GM21723 (cell line): ENCODE measurements around the gene LUZP2.

ENCODE experiments used
- ATAC-seq: cut with Tn5 transposase; IDR thresholded peaks from one replicate; pipeline ENCODE4 v1.9.1; 2021; ENCODE audit warnings: mild to moderate bottlenecking, moderate library complexity; ENCODE audit not compliant: unreplicated experiment

LUZP2 gene

GRCh38 chr11:24805671-24806070, 308.8 kb downstream of the LUZP2 start:
- ATAC-seq, result no peak

GRCh38 chr11:24808173-24808572, 311.3 kb downstream of the LUZP2 start:
- ATAC-seq, result no peak

- no peak for ATAC-seq
These were observed 322.2 kb downstream of the LUZP2 start for GRCh38 chr11:24819006-24819405.

- no peak for ATAC-seq
These were observed 323.1 kb downstream of the LUZP2 start for GRCh38 chr11:24819863-24820434.

GRCh38 chr11:24820541-24820940, 323.7 kb downstream of the LUZP2 start:
- ATAC-seq, result no peak

GRCh38 chr11:24828938-24829605, 332.2 kb downstream of the LUZP2 start:
- no peak for ATAC-seq

- no peak for ATAC-seq
These were observed 336.7 kb downstream of the LUZP2 start for GRCh38 chr11:24833573-24833972.

GRCh38 chr11:24837112-24837511, 340.3 kb downstream of the LUZP2 start:
- ATAC-seq, result no peak

- no peak for ATAC-seq
These were observed 345.5 kb downstream of the LUZP2 start for GRCh38 chr11:24842308-24842707.

- no peak for ATAC-seq
These were observed 347.6 kb downstream of the LUZP2 start for GRCh38 chr11:24844406-24844805.

- ATAC-seq, result no peak
These were observed 352.0 kb downstream of the LUZP2 start for GRCh38 chr11:24848857-24849256.

GRCh38 chr11:24855951-24856350, 359.1 kb downstream of the LUZP2 start:
- ATAC-seq, result no peak

GRCh38 chr11:24859801-24860300, 363.0 kb downstream of the LUZP2 start:
- ATAC-seq, result no peak

GRCh38 chr11:24861440-24861839, 364.6 kb downstream of the LUZP2 start:
- ATAC-seq, result no peak

- no peak for ATAC-seq
These were observed 369.9 kb downstream of the LUZP2 start for GRCh38 chr11:24866743-24867142.

- ATAC-seq, result no peak
These were observed 373.2 kb downstream of the LUZP2 start for GRCh38 chr11:24870048-24870447.

GRCh38 chr11:24872186-24872585, 375.3 kb downstream of the LUZP2 start:
- no peak for ATAC-seq

- no peak for ATAC-seq
These were observed 375.9 kb downstream of the LUZP2 start for GRCh38 chr11:24872651-24873311.

GRCh38 chr11:24880962-24881361, 384.1 kb downstream of the LUZP2 start:
- ATAC-seq, result no peak

- ATAC-seq, result no peak
These were observed 388.8 kb downstream of the LUZP2 start for GRCh38 chr11:24885580-24886173.

GRCh38 chr11:24886880-24887619, 390.2 kb downstream of the LUZP2 start:
- ATAC-seq, result no peak
